ENCODE data around the gene OTULIN.

The OTULIN gene

GRCh38 chr5:14669415-14669814, 4.9 kb downstream of the OTULIN start:
- FAIRE-seq: no peak

- no peak for FAIRE-seq
Observed at GRCh38 chr5:14669975-14670374, 5.5 kb downstream of the OTULIN start.

GRCh38 chr5:14671414-14671813, 6.9 kb downstream of the OTULIN start:
- FAIRE-seq: no peak

- no peak for FAIRE-seq
Observed at GRCh38 chr5:14672082-14672481, 7.6 kb downstream of the OTULIN start.

- FAIRE-seq: no peak
Observed at GRCh38 chr5:14672484-14673394, 8.2 kb downstream of the OTULIN start.

- FAIRE-seq: no peak
Observed at GRCh38 chr5:14673443-14673842, 8.9 kb downstream of the OTULIN start.

- FAIRE-seq: no peak
Observed at GRCh38 chr5:14674983-14675854, 10.7 kb downstream of the OTULIN start.

GRCh38 chr5:14675865-14676300, 11.4 kb downstream of the OTULIN start:
- FAIRE-seq: no peak

- FAIRE-seq: no peak
Observed at GRCh38 chr5:14676320-14676719, 11.8 kb downstream of the OTULIN start.

GRCh38 chr5:14678773-14679334, 14.3 kb downstream of the OTULIN start:
- FAIRE-seq: no peak

- FAIRE-seq: no peak
Observed at GRCh38 chr5:14679595-14679994, 15.1 kb downstream of the OTULIN start.

GRCh38 chr5:14681236-14681752, 16.8 kb downstream of the OTULIN start:
- no peak for FAIRE-seq

GRCh38 chr5:14683906-14684455, 19.5 kb downstream of the OTULIN start:
- FAIRE-seq: no peak

GRCh38 chr5:14684757-14685156, 20.2 kb downstream of the OTULIN start:
- no peak for FAIRE-seq

- FAIRE-seq: no peak
Observed at GRCh38 chr5:14685757-14686156, 21.2 kb downstream of the OTULIN start.

- no peak for FAIRE-seq
Observed at GRCh38 chr5:14686517-14686916, 22.0 kb downstream of the OTULIN start.

GRCh38 chr5:14687023-14687665, 22.6 kb downstream of the OTULIN start:
- FAIRE-seq: no peak

- FAIRE-seq: no peak
Observed at GRCh38 chr5:14693070-14693469, 28.6 kb downstream of the OTULIN start.

- no peak for FAIRE-seq
Observed at GRCh38 chr5:14695152-14695551, 30.6 kb downstream of the OTULIN start.

GRCh38 chr5:14696057-14696456, 31.5 kb downstream of the OTULIN start:
- FAIRE-seq: no peak

- no peak for FAIRE-seq
Observed at GRCh38 chr5:14696851-14697250, 32.3 kb downstream of the OTULIN start.

- FAIRE-seq: no peak
Observed at GRCh38 chr5:14698495-14698894, 34.0 kb downstream of the OTULIN start.

All from A204.1 (cell line).